HG03354 (cell line): ENCODE results near the gene C20orf202.

ENCODE experiments used
- ATAC-seq: cut with Tn5 transposase; IDR thresholded peaks from one replicate; pipeline ENCODE4 v1.9.1; 2021; ENCODE audit warnings: mild to moderate bottlenecking; ENCODE audit not compliant: unreplicated experiment, poor library complexity, severe bottlenecking

C20orf202 gene

DNA sequence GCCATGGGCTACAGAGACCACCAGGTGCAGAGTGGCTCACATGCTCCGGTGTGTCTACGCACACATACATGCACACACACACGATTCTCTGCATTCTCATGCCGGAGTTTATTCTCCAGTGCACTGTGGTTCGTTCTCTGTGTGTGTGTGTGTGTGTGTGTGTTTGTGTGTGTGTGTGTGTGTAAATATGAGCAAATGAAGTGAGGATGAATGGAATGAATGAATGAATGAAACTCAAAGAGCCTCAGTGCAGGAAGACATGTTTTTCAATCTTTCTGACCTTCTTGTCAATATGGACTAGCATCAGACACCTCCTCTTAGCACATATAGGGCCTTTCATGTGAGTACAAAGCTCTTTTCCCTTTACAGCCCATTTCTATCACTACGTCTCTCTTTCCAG lies 20.1 kb upstream of the C20orf202 start:
- no peak for ATAC-seq

GRCh38 chr20:1184260-1184637 lies 19.0 kb upstream of the C20orf202 start:
- no peak for ATAC-seq

DNA sequence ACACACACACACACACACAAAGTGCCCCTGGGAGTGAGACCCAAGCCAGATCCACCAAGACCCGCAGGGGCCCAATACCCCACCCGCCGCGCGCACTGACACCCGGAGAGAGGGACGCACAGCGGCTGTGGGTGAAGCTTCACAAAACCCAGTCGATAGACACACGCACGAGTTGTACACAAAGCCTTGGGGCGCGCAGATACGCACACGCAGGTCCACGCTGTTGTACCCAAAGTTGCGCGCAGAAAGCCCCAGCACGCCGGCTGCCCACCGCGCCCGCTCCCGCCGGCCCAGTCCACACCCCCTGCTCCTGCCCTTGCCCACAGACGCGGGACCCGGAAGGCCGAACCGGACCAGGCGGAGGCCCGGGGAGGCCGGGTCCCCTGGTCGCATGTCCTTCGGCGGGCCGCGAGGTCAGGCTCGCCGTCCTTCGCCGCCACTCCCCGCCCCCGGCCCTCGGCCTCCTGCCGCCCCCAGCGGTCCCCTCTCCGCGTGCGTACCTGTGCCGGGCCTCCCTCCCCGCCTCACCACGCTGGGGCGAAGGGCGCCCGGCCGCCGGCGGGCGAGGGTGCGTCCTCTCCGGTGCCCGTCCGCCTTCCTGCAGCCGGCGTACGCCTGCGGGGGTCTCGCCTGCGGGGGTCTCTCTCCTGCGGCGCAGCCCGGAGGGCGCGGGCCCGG lies 18.5 kb upstream of the C20orf202 start, which contains the start of gene TMEM74B:
TSS of gene TMEM74B (minus strand) at position 344 of the 678 bp plus-strand sequence. CDS start 1,180 bp downstream, outside the sequence.
- no peak for ATAC-seq

GRCh38 chr20:1185316-1185741 lies 17.9 kb upstream of the C20orf202 start:
- no peak for ATAC-seq

DNA sequence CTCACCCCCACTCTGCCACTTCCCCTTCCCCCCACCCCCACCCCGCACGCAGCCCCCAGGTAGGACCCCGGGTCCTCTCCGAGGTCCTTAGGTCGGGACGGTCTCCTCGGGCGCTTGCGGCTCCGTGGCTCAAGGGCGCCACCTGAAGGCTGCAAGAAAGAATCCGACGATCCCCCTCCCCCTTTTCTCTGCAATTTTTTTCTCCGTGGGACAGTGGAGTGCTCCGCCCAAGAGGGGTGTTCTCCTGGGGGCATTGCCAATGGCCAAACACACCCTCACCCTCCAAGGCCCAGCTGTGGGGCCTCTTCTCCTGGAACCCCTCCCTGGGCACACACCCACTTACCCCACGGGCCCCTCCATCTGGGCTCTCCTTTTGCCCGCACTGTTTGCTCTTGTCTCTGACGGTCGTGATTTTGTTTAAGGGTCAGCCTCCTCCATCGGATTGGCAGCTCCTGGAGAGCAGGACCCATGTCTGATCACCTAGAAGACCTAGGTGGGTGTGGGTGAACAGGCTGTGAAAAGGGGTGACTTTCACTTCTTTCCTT lies 17.4 kb upstream of the C20orf202 start:
- ATAC-seq = no peak

DNA sequence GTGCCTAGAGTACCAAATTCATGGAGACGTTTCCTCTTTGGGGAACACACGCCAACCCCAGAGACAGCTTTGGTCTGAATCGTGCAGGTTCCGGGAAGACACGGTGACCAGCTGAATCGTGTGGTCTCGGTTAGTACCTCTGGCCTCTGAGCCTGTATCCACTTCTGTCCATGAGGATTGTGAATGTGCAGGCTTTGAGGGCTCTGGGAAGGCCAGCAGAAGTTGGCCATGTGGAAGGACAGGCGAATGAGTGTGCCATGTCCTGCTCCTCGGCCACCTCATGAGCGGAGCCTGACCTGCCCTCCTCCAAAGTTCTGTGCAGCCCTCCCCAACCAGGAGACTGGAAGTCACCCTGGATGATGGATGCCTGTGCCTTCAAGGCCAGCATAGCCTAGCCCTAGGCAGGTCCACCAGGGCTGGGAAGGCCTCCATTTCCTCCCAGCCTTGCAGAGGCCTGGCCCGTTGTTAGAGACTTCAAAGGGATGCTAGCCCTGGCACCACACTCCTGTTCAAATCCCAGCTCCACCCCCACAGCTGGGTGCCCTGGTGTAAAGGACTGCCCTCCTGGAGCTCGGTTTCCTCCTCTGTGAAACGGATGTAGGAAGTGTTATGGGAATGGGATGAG lies 16.8 kb upstream of the C20orf202 start:
- ATAC-seq = no peak

GRCh38 chr20:1187605-1188171 lies 15.6 kb upstream of the C20orf202 start:
- ATAC-seq = no peak

DNA sequence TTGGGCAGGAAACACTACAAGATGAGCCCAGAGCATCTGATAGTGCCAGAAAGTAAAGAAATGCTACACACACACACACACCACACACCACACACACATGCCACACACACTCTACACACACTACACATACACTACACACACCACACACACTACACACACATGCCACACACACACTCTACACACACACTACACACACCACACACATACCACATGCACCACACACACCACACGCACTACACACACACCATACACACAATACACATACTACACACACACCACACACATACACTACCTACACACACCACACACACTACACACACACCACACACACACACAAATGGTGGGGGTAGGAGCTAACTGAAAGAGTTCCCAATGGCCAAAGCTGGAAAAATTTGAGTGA lies 14.9 kb upstream of the C20orf202 start:
- ATAC-seq = no peak

GRCh38 chr20:1189827-1190226 lies 13.4 kb upstream of the C20orf202 start:
- ATAC-seq = no peak

DNA sequence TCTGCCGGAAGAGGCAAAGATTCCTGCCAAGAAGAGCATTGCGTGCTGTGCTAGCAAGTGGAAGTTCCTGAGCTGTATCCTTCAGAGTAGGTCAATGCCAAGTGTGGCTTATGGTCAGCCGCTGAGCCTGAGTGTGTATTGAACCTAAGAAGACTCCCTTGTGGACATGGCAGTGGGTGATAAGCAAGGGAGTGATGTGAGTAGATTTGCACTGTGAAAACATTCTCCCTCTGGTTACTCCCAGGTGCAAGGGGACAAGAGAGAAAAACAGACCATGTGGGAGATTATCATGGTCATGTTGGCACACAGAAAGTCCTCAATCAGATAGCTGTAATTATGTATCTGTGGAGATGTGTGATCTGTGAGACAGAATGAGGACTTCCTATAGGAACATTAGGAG lies 12.4 kb upstream of the C20orf202 start:
- ATAC-seq = no peak

- no peak for ATAC-seq
Measured at GRCh38 chr20:1191299-1191698, 12.0 kb upstream of the C20orf202 start.

DNA sequence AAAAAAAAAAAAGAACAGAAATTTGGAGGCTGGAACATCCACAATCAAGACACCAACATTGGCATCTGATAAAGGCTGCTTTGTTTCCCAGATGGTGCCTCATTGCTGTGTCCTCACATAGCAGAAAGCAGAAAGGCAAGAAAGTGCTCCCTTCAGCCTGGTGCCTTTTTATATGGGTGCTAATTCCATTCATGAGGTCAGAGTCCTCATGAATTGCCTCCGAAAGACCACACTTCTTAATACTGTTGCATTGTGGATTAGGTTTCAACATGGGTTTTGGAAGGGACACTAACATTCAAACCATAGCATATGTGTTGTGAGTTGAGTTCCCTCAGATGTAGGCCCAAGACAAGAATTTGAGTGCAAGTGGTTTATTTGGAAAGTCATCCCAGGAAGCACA lies 8.0 kb upstream of the C20orf202 start:
- no peak for ATAC-seq

GRCh38 chr20:1196634-1197033 lies 6.6 kb upstream of the C20orf202 start:
- ATAC-seq = no peak

GRCh38 chr20:1197801-1198200 lies 5.5 kb upstream of the C20orf202 start:
- ATAC-seq = no peak

GRCh38 chr20:1198751-1199150 lies 4.5 kb upstream of the C20orf202 start:
- no peak for ATAC-seq

DNA sequence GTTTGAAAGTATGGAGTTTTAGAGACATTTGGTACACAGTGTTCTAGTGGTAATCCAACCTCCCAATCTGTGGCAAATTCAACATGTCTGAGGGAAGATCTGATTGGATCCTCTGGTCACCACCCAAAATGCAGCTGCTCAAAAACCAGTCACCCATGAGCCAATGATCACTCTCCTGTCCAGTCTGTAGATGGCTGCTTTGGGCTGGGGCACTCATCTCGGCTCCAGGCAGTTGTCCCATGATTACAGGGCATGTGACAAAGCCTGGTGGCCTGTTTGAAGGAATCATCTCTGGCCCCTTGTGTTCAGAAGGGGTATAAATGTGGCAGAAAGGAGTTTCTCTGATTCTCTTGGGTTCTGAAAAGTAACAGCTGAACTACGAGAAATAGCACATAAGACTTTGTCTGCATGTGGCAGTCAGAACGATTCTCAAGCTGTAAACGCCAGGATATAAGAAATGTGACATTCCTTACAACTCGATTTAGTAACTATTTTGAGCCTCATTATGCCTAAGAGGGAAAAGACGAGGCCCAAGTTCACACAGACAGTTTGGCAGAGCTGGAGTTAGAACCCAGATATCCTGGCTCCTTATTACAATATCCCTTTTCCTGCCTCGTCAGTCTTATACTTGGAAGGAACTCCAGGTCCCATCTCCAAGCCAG lies 3.9 kb upstream of the C20orf202 start:
- ATAC-seq = no peak

GRCh38 chr20:1199964-1200363 lies 3.3 kb upstream of the C20orf202 start:
- ATAC-seq = no peak

- no peak for ATAC-seq
Measured at GRCh38 chr20:1203630-1204029, 376 bp downstream of the C20orf202 start.

GRCh38 chr20:1204113-1204512 lies 859 bp downstream of the C20orf202 start:
- ATAC-seq = no peak

DNA sequence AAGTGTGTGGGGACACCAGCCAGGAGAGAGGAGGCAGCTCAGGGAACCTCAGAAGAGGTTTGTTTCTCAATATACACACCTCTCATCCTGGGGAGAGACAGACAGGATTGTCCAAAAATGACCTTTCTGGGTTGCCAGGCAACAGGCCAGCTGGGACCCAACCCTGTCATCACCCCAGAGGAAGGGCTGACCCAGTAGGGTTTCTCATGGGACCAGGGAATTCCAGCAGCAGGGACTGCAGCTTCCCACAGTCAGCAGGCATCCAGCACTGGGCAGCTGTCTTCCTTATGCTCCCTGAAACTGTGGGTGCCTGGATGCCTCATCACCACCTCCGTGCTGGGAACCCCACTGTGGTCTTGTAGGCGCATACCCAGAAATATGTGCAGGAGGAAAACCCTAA lies 1.3 kb downstream of the C20orf202 start:
- ATAC-seq = no peak
